ENCODE data around the gene IL22RA2.

DNA sequence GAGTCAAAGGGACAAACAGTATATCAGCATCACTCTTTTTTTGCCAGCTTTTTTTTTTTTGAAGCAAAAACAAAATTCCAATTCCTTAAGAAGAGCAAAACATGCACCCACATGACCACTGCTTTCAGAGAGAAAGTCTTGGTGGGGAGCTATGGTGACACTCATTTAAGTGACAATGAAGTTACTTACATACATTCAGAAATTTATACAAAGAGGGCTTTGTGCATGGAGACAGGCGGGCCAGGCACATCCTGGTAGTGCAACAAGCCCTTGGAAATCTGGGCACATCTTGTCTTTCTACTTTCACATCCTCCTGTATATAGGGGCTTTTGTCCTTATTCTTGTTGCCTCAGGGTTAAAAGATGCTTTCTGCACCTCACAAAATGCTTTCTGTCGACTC is 55.9 kb downstream of the IL22RA2 start:
- TF ChIP-seq, protein P1, sequence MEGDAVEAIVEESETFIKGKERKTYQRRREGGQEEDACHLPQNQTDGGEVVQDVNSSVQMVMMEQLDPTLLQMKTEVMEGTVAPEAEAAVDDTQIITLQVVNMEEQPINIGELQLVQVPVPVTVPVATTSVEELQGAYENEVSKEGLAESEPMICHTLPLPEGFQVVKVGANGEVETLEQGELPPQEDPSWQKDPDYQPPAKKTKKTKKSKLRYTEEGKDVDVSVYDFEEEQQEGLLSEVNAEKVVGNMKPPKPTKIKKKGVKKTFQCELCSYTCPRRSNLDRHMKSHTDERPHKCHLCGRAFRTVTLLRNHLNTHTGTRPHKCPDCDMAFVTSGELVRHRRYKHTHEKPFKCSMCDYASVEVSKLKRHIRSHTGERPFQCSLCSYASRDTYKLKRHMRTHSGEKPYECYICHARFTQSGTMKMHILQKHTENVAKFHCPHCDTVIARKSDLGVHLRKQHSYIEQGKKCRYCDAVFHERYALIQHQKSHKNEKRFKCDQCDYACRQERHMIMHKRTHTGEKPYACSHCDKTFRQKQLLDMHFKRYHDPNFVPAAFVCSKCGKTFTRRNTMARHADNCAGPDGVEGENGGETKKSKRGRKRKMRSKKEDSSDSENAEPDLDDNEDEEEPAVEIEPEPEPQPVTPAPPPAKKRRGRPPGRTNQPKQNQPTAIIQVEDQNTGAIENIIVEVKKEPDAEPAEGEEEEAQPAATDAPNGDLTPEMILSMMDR (IDR thresholded peaks at IDR 0.05): no peak
- TF ChIP-seq POLR2AphosphoS5 (IDR thresholded peaks at IDR 0.05) (no peak), POLR2A (IDR thresholded peaks at IDR 0.05) (no peak)
